AG09319 (cell line): ENCODE results near the gene PLPP6.

Experiments
- DNase-seq: peaks from one replicate; pipeline ENCODE4 v3.0.0-alpha.2; 2010; ENCODE audit warnings: low read depth; ENCODE audit errors: extremely low read depth
- TF ChIP-seq, protein P1 (sequence below): IDR thresholded peaks from 2 replicates; pipeline ENCODE4 v1.5.1; 2011; ENCODE audit warnings: low read depth, mild to moderate bottlenecking, inconsistent platforms, low read length, moderate library complexity

PLPP6 gene

DNA sequence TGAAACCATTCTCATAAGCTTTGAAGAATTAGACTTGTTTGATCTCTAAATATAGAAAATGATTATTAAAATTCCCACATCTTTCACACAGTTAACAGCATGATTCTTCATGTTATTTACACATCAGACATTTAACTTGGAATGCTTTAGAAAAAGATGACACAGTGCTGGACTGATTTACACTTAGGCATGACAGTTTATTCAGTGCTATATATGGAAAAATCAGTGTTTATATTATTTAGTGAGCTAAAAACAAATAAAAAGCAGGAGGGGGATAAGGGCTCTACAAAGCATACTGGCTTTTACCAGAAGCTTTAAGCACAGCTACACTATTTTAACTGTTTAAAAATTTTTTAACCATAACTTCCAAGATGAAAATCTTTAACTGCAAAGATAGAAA is 47.3 kb downstream of the PLPP6 start:
- TF ChIP-seq, protein P1, sequence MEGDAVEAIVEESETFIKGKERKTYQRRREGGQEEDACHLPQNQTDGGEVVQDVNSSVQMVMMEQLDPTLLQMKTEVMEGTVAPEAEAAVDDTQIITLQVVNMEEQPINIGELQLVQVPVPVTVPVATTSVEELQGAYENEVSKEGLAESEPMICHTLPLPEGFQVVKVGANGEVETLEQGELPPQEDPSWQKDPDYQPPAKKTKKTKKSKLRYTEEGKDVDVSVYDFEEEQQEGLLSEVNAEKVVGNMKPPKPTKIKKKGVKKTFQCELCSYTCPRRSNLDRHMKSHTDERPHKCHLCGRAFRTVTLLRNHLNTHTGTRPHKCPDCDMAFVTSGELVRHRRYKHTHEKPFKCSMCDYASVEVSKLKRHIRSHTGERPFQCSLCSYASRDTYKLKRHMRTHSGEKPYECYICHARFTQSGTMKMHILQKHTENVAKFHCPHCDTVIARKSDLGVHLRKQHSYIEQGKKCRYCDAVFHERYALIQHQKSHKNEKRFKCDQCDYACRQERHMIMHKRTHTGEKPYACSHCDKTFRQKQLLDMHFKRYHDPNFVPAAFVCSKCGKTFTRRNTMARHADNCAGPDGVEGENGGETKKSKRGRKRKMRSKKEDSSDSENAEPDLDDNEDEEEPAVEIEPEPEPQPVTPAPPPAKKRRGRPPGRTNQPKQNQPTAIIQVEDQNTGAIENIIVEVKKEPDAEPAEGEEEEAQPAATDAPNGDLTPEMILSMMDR: no peak

DNA sequence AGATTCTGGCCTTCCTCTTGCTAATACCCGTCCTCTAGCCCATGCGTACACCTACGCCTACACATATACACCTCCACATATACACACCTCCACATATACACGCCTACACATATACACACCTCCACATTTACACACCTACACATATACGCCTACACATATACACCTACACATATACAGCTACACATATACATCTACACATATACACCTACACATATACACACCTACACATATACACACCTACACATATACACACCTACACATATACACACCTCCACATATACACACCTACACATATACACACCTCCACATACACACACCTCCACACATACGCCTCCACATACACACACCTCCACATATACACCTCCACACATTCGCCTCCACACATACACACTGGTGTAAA is 51.8 kb downstream of the PLPP6 start:
- TF ChIP-seq, protein P1: no peak

More for the DNA sequence above, 47.3 kb downstream of the PLPP6 start:
- DNase-seq: no peak

DNA sequence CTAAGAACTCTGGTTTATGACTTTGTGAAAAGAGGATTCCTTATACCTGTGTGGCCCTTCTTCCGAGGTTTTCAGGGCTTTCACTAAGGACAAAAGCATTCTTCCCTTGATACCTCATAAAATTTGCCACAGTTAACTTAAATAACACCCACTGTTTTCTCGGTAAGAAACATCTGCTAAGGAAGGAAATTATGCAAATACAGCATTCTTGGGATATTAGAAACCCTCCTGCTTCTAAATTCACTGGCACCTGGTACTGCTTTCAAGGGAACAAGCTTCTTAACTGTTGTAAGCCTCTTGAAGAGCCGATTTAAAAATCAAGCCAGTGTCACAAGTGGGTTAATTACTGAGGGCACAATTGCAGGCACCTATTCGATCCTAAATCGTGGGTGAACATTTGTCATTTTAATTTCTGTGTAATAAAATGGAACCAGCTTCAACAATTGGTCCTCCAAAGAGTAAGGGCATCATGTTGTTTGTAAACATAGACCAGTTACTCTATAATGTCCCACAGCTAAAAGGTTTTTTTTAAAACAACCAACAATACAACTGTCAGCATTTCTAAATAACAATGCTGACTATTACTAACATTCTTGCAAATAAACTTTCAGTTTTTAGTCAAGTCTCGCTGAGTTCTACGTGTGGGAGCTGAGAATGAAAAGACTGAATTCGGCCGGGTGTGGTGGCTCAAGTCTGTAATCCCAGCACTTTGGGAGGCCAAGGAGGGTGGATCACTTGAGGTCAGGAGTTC is 52.3 kb downstream of the PLPP6 start:
- DNase-seq: no peak
- TF ChIP-seq, protein P1: no peak

More for the DNA sequence above, 51.8 kb downstream of the PLPP6 start:
- DNase-seq: no peak
